KOPT-K1 (cell line): ENCODE measurements around the gene FALEC.
A peak's percentile ranks its signal among the peaks of the same experiment; 100 is the strongest.

Experiments
- H3K27ac ChIP-seq: fragments of 200-600 bp; sonication (generic); 2 replicates; pipeline ENCODE4 v1.5.1; 2016; ENCODE audit warnings: antibody characterized with exemption, mild to moderate bottlenecking, low read depth, low read length; ENCODE audit not compliant: poor library complexity, severe bottlenecking
- H3K36me3 ChIP-seq: fragments of 200-600 bp; sonication (generic); 2 replicates; pipeline ENCODE4 v1.5.1; 2017; ENCODE audit warnings: antibody characterized with exemption, mild to moderate bottlenecking, low read length, moderate library complexity; ENCODE audit not compliant: insufficient read depth
- H3K9me3 ChIP-seq: fragments of 200-600 bp; sonication (generic); 2 replicates; pipeline ENCODE4 v1.5.1; 2017; ENCODE audit warnings: antibody characterized with exemption, low read length, mild to moderate bottlenecking; ENCODE audit not compliant: insufficient read depth, poor library complexity, severe bottlenecking

The FALEC gene

GRCh38 chr1:150557065-150557600 is 41.6 kb downstream of the FALEC start:
- no peaks in the 10 kb centered on the region for H3K36me3 ChIP-seq
- no peaks in the 10 kb centered on the region for H3K9me3 ChIP-seq
- H3K27ac ChIP-seq = no peak overlapping the region

GRCh38 chr1:150557813-150558212 is 42.3 kb downstream of the FALEC start:
- Histone ChIP-seq H3K9me3 (no peaks in the 10 kb centered on the region), H3K36me3 (no peaks in the 10 kb centered on the region), H3K27ac (no peak overlapping the region)

- H3K36me3 ChIP-seq = no peaks in the 10 kb centered on the region
- no peak overlapping the region for H3K27ac ChIP-seq
- no peaks in the 10 kb centered on the region for H3K9me3 ChIP-seq
Observed at GRCh38 chr1:150558303-150558704, 42.8 kb downstream of the FALEC start.

GRCh38 chr1:150558761-150559655 is 43.5 kb downstream of the FALEC start:
- Histone ChIP-seq H3K9me3 (no peaks in the 10 kb centered on the region), H3K27ac (no peak overlapping the region), H3K36me3 (no peaks in the 10 kb centered on the region)

GRCh38 chr1:150559656-150560010 is 44.1 kb downstream of the FALEC start:
- Histone ChIP-seq H3K36me3 (no peaks in the 10 kb centered on the region), H3K27ac (no peak overlapping the region)

GRCh38 chr1:150560011-150560438 is 44.5 kb downstream of the FALEC start:
- no peaks in the 10 kb centered on the region for H3K9me3 ChIP-seq
- H3K36me3 ChIP-seq = no peaks in the 10 kb centered on the region
- no peak overlapping the region for H3K27ac ChIP-seq

More at GRCh38 chr1:150559656-150560010, 44.1 kb downstream of the FALEC start:
- H3K9me3 ChIP-seq = no peaks in the 10 kb centered on the region

- no peaks in the 10 kb centered on the region for H3K9me3 ChIP-seq
- H3K36me3 ChIP-seq = no peaks in the 10 kb centered on the region
- H3K27ac ChIP-seq = peak overlapping the region; percentile 72
Observed at GRCh38 chr1:150560576-150561253, 45.2 kb downstream of the FALEC start.

- no peaks in the 10 kb centered on the region for H3K9me3 ChIP-seq
- no peaks in the 10 kb centered on the region for H3K36me3 ChIP-seq
- peak overlapping the region; percentile 72 for H3K27ac ChIP-seq
Observed at GRCh38 chr1:150561254-150561973, 45.9 kb downstream of the FALEC start.

GRCh38 chr1:150561974-150562445 is 46.5 kb downstream of the FALEC start:
- H3K9me3 ChIP-seq = no peaks in the 10 kb centered on the region

GRCh38 chr1:150562446-150563339 is 47.1 kb downstream of the FALEC start:
- peak overlapping the region; percentile 72 for H3K27ac ChIP-seq
- no peaks in the 10 kb centered on the region for H3K9me3 ChIP-seq
- H3K36me3 ChIP-seq = no peaks in the 10 kb centered on the region

More at GRCh38 chr1:150561974-150562445, 46.5 kb downstream of the FALEC start:
- H3K27ac ChIP-seq = peak overlapping the region; percentile 72
- no peaks in the 10 kb centered on the region for H3K36me3 ChIP-seq

- Histone ChIP-seq H3K27ac (peak overlapping the region; percentile 72), H3K36me3 (no peaks in the 10 kb centered on the region), H3K9me3 (no peaks in the 10 kb centered on the region)
Observed at GRCh38 chr1:150563340-150564038, 47.9 kb downstream of the FALEC start.

GRCh38 chr1:150564051-150564991 is 48.8 kb downstream of the FALEC start:
- Histone ChIP-seq H3K36me3 (no peaks in the 10 kb centered on the region), H3K9me3 (no peaks in the 10 kb centered on the region), H3K27ac (peak overlapping the region; percentile 72)
